Fibroblast of skin of right biceps (primary cell): ENCODE results near the gene MELTF.

Experiments used
- DNase-seq: peaks from one replicate; pipeline ENCODE4 v3.0.0-alpha.2; 2013

The MELTF gene

DNA sequence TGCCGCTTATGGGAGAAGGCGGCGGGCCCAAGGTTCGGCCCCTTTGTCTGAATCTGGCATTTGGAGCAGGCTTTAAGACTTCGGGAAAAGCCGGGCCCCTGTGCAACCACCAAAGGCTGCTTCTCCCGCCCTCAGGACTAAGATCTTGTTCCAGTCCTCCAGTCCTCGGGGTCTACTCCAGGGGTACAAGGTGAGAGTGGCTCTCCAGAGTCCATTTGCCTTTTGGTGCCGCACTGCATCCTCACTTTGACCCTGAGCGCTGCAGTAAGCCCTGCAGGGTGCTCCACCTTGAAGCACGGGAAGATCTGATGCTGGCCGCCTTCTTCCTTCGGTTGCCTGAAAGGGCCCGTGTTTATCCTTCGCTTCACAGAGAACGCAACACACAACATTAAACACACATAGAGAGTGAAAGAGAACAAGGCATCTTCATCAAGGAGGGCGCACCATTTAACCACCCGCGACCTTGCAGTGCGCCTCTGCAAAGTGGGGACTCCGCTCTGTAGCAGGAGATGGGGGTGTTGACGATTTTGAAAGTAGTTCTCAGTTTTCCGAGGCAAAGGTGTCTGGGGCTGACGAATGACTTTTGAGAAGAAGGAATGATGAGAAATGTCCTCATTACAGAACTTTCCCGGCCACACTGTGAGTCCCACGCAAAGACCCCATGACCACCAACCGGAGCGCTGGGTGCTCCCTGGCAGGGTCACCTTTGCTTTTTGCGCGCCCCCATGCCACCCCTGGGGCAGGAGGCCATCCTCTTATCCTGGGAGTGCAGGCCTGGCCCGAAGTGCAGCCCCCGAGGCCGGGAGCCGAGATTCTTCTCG is 62.0 kb downstream of the MELTF start:
- no peak for DNase-seq

DNA sequence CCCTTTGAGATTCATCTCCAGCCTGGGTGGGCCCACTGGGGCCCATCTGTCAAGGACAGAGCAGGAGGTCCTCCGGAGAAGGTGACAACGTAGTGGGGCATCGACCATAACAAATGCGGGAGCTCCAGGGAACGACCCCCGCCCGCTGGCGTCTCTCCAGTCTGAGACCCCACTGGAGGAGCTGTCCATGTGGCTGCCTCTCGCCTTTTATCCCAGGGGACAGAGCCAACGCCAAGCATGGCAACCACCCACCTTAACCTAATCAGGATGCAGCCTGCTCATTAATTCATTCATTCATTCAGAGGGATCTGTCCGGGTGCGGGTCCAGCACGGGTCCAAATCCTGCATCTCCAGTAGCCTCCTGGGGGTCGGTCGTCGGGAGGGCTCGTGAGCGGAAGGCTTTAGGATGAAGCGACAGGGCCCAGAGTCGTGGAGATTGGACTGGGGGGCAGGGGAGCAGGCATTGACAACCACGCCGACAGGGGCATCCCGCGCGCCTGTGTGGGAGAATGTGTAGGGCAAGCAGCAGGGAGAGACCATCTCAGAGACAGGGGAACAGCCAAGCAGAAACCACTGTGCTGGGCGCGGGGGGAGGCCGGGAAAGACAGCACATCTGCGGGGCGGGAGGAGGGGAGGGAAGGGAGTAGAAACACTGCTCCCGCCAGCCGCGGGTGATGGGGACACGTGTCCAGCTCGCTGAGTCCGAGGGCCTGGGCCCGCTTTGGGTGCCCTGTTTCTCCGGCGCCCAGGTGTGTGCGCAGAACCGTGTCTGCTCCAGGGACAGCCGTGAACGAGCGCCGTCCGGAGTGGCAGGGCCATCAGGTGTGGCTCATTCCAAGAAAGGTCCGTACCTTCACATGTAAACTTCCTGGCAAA is 62.9 kb downstream of the MELTF start:
- DNase-seq = peak; percentile 44

DNA sequence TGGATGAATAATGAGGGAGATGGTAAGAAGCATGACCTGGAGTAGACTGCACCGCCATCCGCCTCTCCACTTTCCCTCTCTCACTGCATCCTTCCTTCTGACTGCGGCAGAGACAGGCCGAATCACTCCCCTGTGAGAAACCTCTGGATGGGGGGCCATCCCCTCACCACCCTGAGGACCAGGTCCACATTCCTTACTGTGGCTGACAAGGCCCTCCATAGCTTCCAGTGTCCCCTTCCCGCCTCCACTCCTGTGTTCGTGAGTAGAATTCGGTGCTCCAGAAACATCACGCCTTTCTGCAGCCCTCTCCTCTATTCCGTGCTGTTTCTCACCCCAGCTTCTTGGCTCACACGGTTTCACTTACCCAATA is 63.8 kb downstream of the MELTF start:
- DNase-seq = no peak

DNA sequence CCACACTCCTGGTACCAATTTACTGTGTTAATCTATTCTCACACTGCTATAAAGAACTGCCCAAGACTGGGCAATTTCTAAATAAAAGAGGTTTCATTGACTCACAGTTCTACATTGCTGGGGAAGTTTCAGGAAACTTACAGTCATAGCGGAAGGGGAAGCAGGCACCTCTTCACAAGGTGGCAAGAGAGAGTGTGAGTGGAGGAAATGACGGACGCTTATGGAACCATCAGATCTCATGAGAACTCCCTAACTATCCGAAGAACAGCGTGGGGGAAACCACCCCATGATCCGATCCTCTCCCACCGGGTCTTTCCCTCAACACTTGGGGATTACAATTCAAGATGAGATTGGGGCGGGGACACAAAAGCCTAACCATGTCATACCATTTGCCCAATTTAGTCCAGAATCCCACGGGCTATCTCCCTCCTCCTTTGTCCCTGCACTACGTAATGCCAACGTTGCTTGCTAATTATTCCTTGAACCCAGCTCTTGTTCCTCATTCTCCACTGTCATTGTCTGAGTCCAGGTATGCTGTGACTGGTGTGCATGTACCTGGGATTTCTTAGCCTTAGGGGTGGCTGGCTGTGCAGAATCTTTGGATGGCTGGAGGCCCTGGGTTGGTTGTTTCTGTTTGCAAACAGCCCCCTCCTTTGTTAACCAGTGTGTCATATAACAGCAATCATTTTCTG is 64.4 kb downstream of the MELTF start:
- DNase-seq = no peak

DNA sequence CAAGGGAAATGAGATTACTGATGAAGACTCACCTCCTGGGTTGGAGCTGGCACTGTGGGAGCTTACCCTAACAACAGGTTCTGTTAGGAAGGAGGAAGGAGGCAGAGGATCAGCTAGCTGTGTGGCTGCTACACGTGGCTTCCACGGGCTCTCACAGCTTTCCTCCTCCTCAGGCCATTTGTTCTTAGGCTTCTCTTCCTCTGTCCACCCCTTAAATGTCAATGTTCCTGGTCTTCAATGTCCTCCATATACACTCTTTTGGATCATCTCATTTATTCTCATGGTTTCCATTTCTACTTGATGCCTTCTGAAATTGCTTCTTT is 66.0 kb downstream of the MELTF start:
- no peak for DNase-seq

DNA sequence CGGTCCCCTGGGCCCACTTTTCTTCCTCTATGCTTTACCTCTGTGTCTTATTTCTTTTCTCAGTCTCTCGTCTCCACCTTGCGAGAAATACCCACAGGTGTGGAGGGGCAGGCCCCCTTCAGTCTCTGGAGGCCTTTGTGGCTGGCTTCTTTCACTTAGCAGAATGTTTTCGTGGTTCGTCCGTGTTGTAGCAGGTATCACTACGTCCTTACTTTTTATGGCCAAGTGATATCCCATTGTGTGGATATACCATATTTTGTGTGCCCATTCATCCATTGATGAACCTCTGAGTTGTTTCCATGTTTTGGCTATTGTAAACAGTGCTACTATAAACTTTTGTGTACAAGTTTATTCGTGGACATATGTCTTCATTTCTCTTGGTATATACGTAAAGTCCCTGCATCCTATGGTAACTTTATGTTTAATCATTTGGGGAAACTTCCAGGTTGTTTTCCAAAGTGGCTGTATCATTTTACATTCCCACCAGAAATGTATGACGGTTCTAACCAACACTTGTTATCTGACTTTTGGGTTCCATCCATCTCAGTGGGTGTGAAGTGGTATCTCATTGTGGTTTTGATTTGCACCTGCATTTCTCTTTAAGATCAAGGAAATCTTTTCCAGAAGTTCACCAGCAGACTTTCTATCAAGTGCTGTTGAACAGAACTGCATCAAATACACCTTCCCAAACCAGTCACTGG is 66.5 kb downstream of the MELTF start:
- DNase-seq = no peak

DNA sequence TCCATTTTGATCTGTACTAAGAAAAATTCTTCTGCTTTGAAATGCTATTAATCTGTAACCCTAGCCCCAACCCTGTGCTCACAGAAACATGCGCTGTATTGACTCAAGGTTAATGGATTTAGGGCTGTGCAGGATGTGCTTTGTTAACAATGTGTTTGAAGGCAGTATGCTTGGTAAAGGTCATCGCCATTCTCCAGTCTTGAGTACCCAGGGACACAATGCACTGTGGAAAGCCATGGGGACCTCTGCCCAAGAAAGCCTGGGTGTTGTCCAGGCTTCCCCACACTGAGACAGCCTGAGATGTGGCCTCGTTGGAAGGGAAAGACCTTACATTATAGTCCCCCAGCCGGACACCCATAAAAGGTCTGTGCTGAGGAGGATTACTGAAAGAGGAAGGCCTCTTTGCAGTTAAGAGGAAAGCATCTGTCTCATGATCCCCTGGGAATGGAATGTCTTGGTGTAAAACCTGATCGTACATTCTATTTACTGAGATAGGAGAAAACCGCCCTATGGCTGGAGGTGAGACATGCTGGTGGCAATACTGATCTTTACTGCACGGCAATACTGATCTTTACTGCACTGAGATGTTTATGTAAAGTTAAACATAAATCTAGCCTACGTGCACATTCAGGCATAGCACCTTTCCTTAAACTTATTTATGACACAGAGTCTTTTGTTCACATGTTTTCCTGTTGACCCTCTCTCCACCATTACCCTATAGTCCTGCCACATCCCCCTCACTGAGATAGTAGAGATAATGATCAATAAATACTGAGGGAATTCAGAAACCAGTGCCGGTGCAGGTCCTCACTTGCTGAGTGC is 67.3 kb downstream of the MELTF start:
- DNase-seq = no peak

DNA sequence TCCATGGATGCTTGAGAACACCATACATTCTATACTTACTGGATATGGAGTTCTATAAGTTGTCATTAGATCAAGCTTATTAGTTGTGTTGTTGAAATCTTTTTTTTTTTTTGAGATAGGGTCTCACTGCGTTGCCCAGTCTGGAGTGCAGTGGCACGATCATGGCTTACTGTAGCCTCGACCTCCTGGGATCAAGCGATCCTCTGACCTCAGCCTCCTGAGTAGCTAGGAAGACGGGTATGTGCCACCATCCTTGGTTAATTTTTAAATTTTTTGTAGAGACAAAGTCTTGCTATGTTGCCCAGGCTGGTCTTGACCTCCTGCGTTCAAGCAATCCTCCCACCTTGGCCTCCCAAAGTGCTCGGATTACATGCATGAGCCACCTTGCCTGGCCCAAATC is 74.8 kb downstream of the MELTF start:
- no peak for DNase-seq
